ENCODE measurements around the gene SYNGR3.

DNA sequence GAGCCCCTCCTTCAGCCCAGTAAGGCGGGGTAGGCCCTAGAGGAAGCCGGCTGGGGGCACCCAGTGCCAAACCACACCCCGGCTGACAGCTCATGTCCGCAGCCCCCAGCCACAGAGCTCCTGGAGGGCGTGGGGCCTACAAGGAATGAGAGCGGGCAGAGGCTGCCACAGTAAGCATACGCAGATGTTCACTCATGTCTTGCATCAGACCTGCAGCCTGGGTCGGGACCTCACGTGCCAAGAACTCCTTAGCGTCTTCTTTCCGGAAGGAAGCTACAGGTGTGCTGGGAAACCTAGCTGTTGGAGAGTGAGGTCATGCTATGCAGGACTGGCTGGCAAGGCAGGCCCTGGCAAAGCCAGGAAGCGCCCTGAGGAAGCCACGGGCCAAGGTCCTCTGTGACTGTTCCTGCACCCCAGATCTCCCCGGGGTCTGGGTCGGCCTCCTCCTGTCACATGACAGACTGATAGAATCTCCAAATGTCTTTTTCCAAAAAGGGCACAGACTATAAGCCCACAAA is 18.3 kb downstream of the SYNGR3 start:
- TF ChIP-seq, protein P1, sequence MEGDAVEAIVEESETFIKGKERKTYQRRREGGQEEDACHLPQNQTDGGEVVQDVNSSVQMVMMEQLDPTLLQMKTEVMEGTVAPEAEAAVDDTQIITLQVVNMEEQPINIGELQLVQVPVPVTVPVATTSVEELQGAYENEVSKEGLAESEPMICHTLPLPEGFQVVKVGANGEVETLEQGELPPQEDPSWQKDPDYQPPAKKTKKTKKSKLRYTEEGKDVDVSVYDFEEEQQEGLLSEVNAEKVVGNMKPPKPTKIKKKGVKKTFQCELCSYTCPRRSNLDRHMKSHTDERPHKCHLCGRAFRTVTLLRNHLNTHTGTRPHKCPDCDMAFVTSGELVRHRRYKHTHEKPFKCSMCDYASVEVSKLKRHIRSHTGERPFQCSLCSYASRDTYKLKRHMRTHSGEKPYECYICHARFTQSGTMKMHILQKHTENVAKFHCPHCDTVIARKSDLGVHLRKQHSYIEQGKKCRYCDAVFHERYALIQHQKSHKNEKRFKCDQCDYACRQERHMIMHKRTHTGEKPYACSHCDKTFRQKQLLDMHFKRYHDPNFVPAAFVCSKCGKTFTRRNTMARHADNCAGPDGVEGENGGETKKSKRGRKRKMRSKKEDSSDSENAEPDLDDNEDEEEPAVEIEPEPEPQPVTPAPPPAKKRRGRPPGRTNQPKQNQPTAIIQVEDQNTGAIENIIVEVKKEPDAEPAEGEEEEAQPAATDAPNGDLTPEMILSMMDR (IDR thresholded peaks at IDR 0.05): no peak
- peak; percentile 16 to 66 (median 65) for TF ChIP-seq POLR2AphosphoS5 (IDR thresholded peaks at IDR 0.05)
- peak; percentile 52 for TF ChIP-seq POLR2A (IDR thresholded peaks at IDR 0.05)
